SU-DHL-6 (cell line): Measurements from ENCODE around the gene CLCN6.

Source experiments
- H2AFZ ChIP-seq: fragments of 200-600 bp; sonication (generic); 2 replicates; pipeline ENCODE4 v1.6.1; 2014; ENCODE audit warnings: low read depth, mild to moderate bottlenecking, moderate library complexity, mixed read lengths, antibody characterized with exemption, low read length; ENCODE audit not compliant: severe bottlenecking
- H3F3A ChIP-seq: fragments of 200-600 bp; shearing (Covaris generic); 2 replicates; pipeline ENCODE4 v1.6.0; 2016; ENCODE audit warnings: antibody characterized with exemption, mild to moderate bottlenecking; ENCODE audit not compliant: insufficient read depth
- H3K27ac ChIP-seq: fragments of 200-600 bp; sonication (generic); 2 replicates; pipeline ENCODE4 v1.5.1; 2016; ENCODE audit warnings: low read depth, mild to moderate bottlenecking, low read length, moderate library complexity, mixed read lengths
- H3K27me3 ChIP-seq: fragments of 200-600 bp; sonication (generic), shearing (Covaris generic); 2 replicates; pipeline ENCODE4 v1.6.0; 2014; ENCODE audit warnings: mild to moderate bottlenecking, low read length
- H3K36me3 ChIP-seq: fragments of 200-600 bp; sonication (generic); 2 replicates; pipeline ENCODE4 v1.6.1; 2014; ENCODE audit warnings: mild to moderate bottlenecking, low read length, mixed read lengths
- H3K4me2 ChIP-seq: fragments of 300-600, 200-600 bp; shearing (Covaris generic), sonication (generic); 2 replicates; pipeline ENCODE4 v1.6.0; 2014; ENCODE audit warnings: low read length, low read depth, mild to moderate bottlenecking; ENCODE audit not compliant: poor library complexity, severe bottlenecking
- H3K4me3 ChIP-seq: fragments of 200-600 bp; sonication (generic); 2 replicates; pipeline ENCODE4 v1.5.1; 2014; ENCODE audit warnings: antibody characterized with exemption, low read length, mild to moderate bottlenecking, mixed read lengths; ENCODE audit not compliant: insufficient read depth, poor library complexity, severe bottlenecking
- H3K79me2 ChIP-seq: fragments of 200-600 bp; sonication (generic); 2 replicates; pipeline ENCODE4 v1.6.1; 2014; ENCODE audit warnings: mild to moderate bottlenecking, low read length, moderate library complexity; ENCODE audit not compliant: insufficient read depth
- H3K9ac ChIP-seq: fragments of 200-600 bp; sonication (generic); 2 replicates; pipeline ENCODE4 v1.7.0; 2014; ENCODE audit warnings: mild to moderate bottlenecking, low read length
- H3K9me2 ChIP-seq: fragments of 200-600 bp; sonication (generic); replicated peaks from 2 replicates; pipeline ENCODE4 v1.6.1; 2014; ENCODE audit warnings: low read length; ENCODE audit not compliant: insufficient read depth
- H3K9me3 ChIP-seq: fragments of 200-600 bp; sonication (generic); 2 replicates; pipeline ENCODE4 v1.6.1; 2014; ENCODE audit warnings: low read length, mixed read lengths; ENCODE audit not compliant: insufficient read depth
- H4K20me1 ChIP-seq: fragments of 200-600 bp; sonication (generic); 2 replicates; pipeline ENCODE4 v1.6.1; 2014; ENCODE audit warnings: low read depth, mild to moderate bottlenecking, antibody characterized with exemption, low read length, moderate library complexity, mixed read lengths
- CTCF ChIP-seq: fragments of 200-600 bp; sonication (generic); IDR thresholded peaks from one replicate; pipeline ENCODE4 v1.5.1; 2017; ENCODE audit warnings: antibody characterized with exemption, mild to moderate bottlenecking, low read length, moderate library complexity; ENCODE audit not compliant: insufficient read depth, poor library complexity, severe bottlenecking
- EZH2phosphoT487 ChIP-seq: fragments of 200-600 bp; sonication (generic), shearing (Covaris generic); conservative IDR thresholded peaks from 2 replicates; pipeline ENCODE4 v1.6.1; 2018; ENCODE audit warnings: mild to moderate bottlenecking, antibody characterized with exemption, low read length, moderate library complexity, mixed read lengths

The CLCN6 gene

GRCh38 chr1:11833497-11833896 is 27.5 kb downstream of the CLCN6 start:
- H3K4me2 ChIP-seq, result no peak overlapping the region
- H3F3A ChIP-seq, result no peaks in the 10 kb centered on the region
- TF ChIP-seq CTCF (no peak), EZH2phosphoT487 (no peak)
- H3K79me2 ChIP-seq, result no peaks in the 10 kb centered on the region
- H3K9ac ChIP-seq, result no peak overlapping the region
- H3K9me2 ChIP-seq, result no peaks in the 10 kb centered on the region
- no peaks in the 10 kb centered on the region for H3K9me3 ChIP-seq
- no peak overlapping the region for H3K27ac ChIP-seq
- no peaks in the 10 kb centered on the region for H3K27me3 ChIP-seq
- no peak overlapping the region for H2AFZ ChIP-seq
- no peak overlapping the region for H3K4me3 ChIP-seq
- peaks cover 4% of the 10 kb centered on the region; the same call in 1 of the 2 replicates for H3K36me3 ChIP-seq
- H4K20me1 ChIP-seq, result no peaks in the 10 kb centered on the region

GRCh38 chr1:11833900-11834299 is 27.9 kb downstream of the CLCN6 start:
- Histone ChIP-seq H3K27me3 (no peaks in the 10 kb centered on the region), H3K27ac (no peak overlapping the region), H4K20me1 (no peaks in the 10 kb centered on the region), H3F3A (no peaks in the 10 kb centered on the region), H3K9me2 (no peaks in the 10 kb centered on the region), H3K9ac (no peak overlapping the region), H3K79me2 (no peaks in the 10 kb centered on the region), H3K9me3 (no peaks in the 10 kb centered on the region), H3K4me2 (no peak overlapping the region), H3K4me3 (no peak overlapping the region), H3K36me3 (peaks cover 4% of the 10 kb centered on the region; the same call in 1 of the 2 replicates), H2AFZ (no peak overlapping the region)
- no peak for TF ChIP-seq EZH2phosphoT487
- no peak for TF ChIP-seq CTCF

- Histone ChIP-seq H2AFZ (no peak overlapping the region), H3K27ac (no peak overlapping the region), H4K20me1 (no peaks in the 10 kb centered on the region), H3K36me3 (no peaks in the 10 kb centered on the region; the same call in 1 of the 2 replicates), H3F3A (no peaks in the 10 kb centered on the region), H3K27me3 (no peaks in the 10 kb centered on the region), H3K9me3 (no peaks in the 10 kb centered on the region), H3K4me3 (no peak overlapping the region), H3K9ac (no peak overlapping the region), H3K79me2 (no peaks in the 10 kb centered on the region), H3K9me2 (no peaks in the 10 kb centered on the region), H3K4me2 (no peak overlapping the region)
- TF ChIP-seq EZH2phosphoT487, result no peak
- no peak for TF ChIP-seq CTCF
Observed at GRCh38 chr1:11835441-11836225, 29.6 kb downstream of the CLCN6 start.
